ENCODE data around the gene PCDHB11. TPM values are rescaled to one million over a fixed set of nuclear protein-coding genes. Genes with fewer than 3 reads are reported as not detected.
"Not testable (repeated sequence)": the region's sequence is repeated elsewhere in the genome, so short reads cannot be mapped to it uniquely, and the experiment has no call there.

PCDHB11 gene
- total RNA-seq, 4 donors from 2014 or later: 2.0 to 3.4 (median 2.5) TPM

GRCh38 chr5:141155540-141156374, 43.7 kb upstream of the PCDHB11 start:
- Histone ChIP-seq H3K4me1 (no peaks in the 10 kb centered on the region), H3K27ac (no peak overlapping the region), H3K36me3 (no peaks in the 10 kb centered on the region), H3K27me3 (no peaks in the 10 kb centered on the region), H3K4me3 (replicated peaks in 1 of 3) (no peak overlapping the region), H3K9me3 (no peaks in the 10 kb centered on the region)
- DNase-seq: no peak
- TF ChIP-seq, protein P1, sequence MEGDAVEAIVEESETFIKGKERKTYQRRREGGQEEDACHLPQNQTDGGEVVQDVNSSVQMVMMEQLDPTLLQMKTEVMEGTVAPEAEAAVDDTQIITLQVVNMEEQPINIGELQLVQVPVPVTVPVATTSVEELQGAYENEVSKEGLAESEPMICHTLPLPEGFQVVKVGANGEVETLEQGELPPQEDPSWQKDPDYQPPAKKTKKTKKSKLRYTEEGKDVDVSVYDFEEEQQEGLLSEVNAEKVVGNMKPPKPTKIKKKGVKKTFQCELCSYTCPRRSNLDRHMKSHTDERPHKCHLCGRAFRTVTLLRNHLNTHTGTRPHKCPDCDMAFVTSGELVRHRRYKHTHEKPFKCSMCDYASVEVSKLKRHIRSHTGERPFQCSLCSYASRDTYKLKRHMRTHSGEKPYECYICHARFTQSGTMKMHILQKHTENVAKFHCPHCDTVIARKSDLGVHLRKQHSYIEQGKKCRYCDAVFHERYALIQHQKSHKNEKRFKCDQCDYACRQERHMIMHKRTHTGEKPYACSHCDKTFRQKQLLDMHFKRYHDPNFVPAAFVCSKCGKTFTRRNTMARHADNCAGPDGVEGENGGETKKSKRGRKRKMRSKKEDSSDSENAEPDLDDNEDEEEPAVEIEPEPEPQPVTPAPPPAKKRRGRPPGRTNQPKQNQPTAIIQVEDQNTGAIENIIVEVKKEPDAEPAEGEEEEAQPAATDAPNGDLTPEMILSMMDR (IDR thresholded peaks at IDR 0.05): no peak
- intact Hi-C loops (cut with DNase I): no loop called here
- WGBS, 2 donors: 23 to 55% methylated on average over 21 of the region's 21 CpGs

DNA sequence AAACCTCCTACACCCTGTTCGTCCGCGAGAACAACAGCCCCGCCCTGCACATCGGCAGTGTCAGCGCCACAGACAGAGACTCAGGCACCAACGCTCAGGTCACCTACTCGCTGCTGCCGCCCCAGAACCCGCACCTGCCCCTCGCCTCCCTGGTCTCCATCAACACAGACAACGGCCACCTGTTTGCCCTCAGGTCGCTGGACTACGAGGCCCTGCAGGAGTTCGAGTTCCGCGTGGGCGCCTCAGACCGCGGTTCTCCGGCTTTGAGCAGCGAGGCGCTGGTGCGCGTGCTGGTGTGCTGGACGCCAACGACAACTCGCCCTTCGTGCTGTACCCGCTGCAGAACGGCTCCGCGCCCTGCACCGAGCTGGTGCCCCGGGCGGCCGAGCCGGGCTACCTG, 42.1 kb upstream of the PCDHB11 start:
- intact Hi-C loops (cut with DNase I); H3K4me3 ChIP-seq (replicated peaks in 1 of 3); H3K36me3 ChIP-seq; H3K27ac ChIP-seq; H3K27me3 ChIP-seq; H3K4me1 ChIP-seq; DNase-seq; H3K9me3 ChIP-seq: not testable (repeated sequence)
- WGBS, 2 donors: 21 to 28% methylated on average over 11 to 12 of the region's 38 CpGs

DNA sequence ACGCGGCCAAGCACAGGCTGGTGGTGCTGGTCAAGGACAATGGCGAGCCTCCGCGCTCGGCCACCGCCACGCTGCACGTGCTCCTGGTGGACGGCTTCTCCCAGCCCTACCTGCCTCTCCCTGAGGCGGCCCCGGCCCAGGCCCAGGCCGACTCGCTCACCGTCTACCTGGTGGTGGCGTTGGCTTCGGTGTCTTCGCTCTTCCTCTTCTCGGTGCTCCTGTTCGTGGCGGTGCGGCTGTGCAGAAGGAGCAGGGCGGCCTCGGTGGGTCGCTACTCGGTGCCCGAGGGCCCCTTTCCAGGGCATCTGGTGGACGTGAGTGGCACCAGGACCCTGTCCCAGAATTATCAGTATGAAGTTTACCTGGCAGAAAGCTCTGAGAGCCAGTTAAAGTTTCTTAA, 41.5 kb upstream of the PCDHB11 start:
- H3K27ac ChIP-seq; intact Hi-C loops (cut with DNase I); H3K36me3 ChIP-seq; H3K4me1 ChIP-seq; DNase-seq; H3K27me3 ChIP-seq; H3K4me3 ChIP-seq (replicated peaks in 1 of 3); H3K9me3 ChIP-seq: not testable (repeated sequence)
- WGBS, 2 donors: 39 to 53% methylated on average over 5 to 7 of the region's 28 CpGs

GRCh38 chr5:141172381-141173204, 26.8 kb upstream of the PCDHB11 start, which contains the start of gene PCDHB7:
Gene PCDHB7, plus strand, starts transcription at chr5:141172644. Its CDS starts 192 bp downstream, at chr5:141172836.
- no peaks in the 10 kb centered on the region for H3K9me3 ChIP-seq
- 21 to 43% methylated on average over 20 of the region's 20 CpGs for WGBS, 2 donors
- peak; percentile 4 to 23 for DNase-seq
- H3K4me1 ChIP-seq: no peaks in the 10 kb centered on the region
- H3K27me3 ChIP-seq: no peaks in the 10 kb centered on the region
- no peak within 1 kb of the TSS for H3K4me3 ChIP-seq (replicated peaks in 1 of 3)
- TF ChIP-seq, protein P1 (IDR thresholded peaks at IDR 0.05): peak in 2 of 6 experiments; percentile 21 to 38
- no peak for TF ChIP-seq POLR2A (IDR thresholded peaks at IDR 0.05)
- intact Hi-C loops (cut with DNase I): no loop called here
- H3K27ac ChIP-seq: no peak within 1 kb of the TSS
- H3K36me3 ChIP-seq: no peaks in the 10 kb centered on the region

- H3K4me1 ChIP-seq; H3K9me3 ChIP-seq; DNase-seq; H3K36me3 ChIP-seq; intact Hi-C loops (cut with DNase I); H3K4me3 ChIP-seq (replicated peaks in 1 of 3); H3K27ac ChIP-seq; H3K27me3 ChIP-seq: not testable (repeated sequence)
- 30 to 65% methylated on average over 55 to 76 of the region's 79 CpGs for WGBS, 2 donors
Observed at GRCh38 chr5:141174291-141175104, 24.9 kb upstream of the PCDHB11 start.

DNA sequence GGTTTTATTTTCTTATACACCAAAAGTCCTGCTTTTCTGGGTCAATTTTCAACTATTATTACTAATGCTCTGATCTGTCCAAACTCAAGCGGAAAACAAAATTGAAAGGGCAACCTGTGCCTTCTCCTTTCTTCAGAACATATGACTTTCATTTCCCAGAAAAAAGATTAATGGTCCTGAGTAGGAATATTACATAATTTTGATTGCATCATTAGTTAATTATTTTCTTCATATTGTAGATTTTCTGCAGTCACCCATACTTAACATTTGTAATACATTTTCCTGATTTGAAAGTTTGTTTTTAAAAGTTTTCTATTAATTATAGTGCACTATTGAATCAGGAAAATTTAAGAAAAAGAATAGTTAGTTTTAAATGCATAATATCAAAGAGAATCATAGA, 23.5 kb upstream of the PCDHB11 start:
- no peak overlapping the region for H3K27ac ChIP-seq
- TF ChIP-seq POLR2A (IDR thresholded peaks at IDR 0.05): no peak
- TF ChIP-seq, protein P1 (IDR thresholded peaks at IDR 0.05): no peak
- WGBS, 2 donors: 44 to 66% methylated on average over 1 of the region's 1 CpG
- no peaks in the 10 kb centered on the region for H3K36me3 ChIP-seq
- no peak for DNase-seq
- no peaks in the 10 kb centered on the region for H3K9me3 ChIP-seq
- H3K27me3 ChIP-seq: no peaks in the 10 kb centered on the region
- no peak overlapping the region for H3K4me3 ChIP-seq (replicated peaks in 1 of 3)
- intact Hi-C loops (cut with DNase I): no loop called here
- H3K4me1 ChIP-seq: no peaks in the 10 kb centered on the region

DNA sequence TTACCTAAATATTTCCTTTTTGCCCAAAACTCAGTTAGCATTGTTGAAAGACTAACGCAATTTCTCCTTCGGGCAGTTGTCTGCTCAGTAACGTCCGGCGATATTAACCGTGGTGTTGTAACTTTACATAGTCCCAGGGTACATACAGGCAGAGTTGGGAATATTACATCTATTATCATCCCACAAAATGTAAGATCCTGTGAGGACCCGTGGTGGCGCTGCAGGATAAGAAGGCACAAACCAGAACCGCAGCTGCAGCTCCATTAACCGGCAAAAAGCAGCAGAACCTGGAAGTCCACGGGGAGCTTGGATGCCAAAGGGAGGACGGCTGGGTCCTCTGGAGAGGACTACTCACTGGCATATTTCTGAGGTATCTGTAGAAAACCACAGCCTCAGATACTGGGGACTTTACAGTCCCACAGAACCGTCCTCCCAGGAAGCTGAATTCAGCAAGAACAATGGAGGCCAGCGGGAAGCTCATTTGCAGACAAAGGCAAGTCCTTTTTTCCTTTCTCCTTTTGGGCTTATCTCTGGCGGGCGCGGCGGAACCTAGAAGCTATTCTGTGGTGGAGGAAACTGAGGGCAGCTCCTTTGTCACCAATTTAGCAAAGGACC, 21.7 kb upstream of the PCDHB11 start, which contains the start of gene PCDHB8:
TSS of gene PCDHB8 (plus strand) at position 214 of the 615 bp plus-strand sequence. CDS start at position 459, 245 bp downstream.
- H3K4me1 ChIP-seq; H3K4me3 ChIP-seq (replicated peaks in 1 of 3); H3K9me3 ChIP-seq; intact Hi-C loops (cut with DNase I); H3K27ac ChIP-seq; H3K36me3 ChIP-seq; H3K27me3 ChIP-seq; DNase-seq: not testable (repeated sequence)
- WGBS, 2 donors: 24 to 49% methylated on average over 14 to 17 of the region's 18 CpGs

GRCh38 chr5:141179371-141179770, 20.1 kb upstream of the PCDHB11 start:
- H3K27me3 ChIP-seq; H3K4me3 ChIP-seq (replicated peaks in 1 of 3); H3K9me3 ChIP-seq; H3K36me3 ChIP-seq; intact Hi-C loops (cut with DNase I); H3K27ac ChIP-seq; H3K4me1 ChIP-seq; DNase-seq: not testable (repeated sequence)
- 27 to 67% methylated on average over 35 of the region's 39 CpGs for WGBS, 2 donors

All from thyroid gland (tissue), 4 donors.